NCI-H1436 (cell line): ENCODE results near the gene SMLR1.
"Not testable (repeated sequence)": the region's sequence is repeated elsewhere in the genome, so short reads cannot be mapped to it uniquely, and the experiment has no call there.

Experiments used
- DNase-seq: peaks from one replicate; lab custom pipeline; 2025; lab: John Stamatoyannopoulos, UW

SMLR1 gene

DNA sequence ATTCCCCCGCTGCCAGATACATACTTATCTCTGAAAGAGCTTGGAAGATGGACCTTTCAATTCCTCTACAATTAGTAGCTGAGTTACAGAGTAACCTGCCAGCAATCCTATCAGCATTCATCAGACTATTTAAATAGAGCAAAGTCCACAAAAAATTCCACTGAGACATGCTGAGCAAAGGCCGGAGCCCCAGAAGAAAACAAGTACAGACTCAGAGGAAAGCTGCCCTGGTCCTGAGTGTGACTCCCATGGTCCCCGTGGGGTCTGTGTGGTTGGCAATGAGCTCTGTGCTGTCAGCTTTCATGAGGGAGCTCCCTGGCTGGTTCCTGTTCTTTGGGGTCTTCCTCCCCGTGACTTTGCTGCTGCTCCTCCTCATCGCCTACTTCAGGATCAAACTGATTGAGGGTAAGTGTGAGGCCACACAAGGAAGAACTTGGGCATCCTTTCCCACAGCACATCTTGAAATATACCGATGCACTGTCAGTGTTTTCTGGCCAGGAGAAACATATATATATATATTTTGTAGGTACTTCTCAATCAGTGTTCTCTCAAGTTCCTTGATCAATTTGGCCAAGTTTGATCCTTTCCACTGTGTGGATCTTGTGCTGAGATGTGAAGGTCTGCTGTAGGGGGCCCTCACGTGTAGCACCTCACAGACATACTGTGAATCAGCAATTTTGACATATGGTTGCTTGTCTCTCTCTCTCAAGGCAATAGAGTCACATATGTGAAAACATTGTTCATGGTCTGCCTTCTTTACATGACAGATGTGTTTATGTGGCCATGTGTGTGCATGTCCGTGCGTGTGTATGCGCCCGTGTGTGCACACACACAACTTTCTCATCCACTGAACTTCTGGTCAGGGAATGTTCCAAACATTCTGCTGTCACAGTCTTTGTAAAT, at the start of gene SMLR1:
TSS of gene SMLR1 (plus strand) at position 160 of the 903 bp plus-strand sequence. CDS start at position 168, 8 bp downstream.
- no peak for DNase-seq

DNA sequence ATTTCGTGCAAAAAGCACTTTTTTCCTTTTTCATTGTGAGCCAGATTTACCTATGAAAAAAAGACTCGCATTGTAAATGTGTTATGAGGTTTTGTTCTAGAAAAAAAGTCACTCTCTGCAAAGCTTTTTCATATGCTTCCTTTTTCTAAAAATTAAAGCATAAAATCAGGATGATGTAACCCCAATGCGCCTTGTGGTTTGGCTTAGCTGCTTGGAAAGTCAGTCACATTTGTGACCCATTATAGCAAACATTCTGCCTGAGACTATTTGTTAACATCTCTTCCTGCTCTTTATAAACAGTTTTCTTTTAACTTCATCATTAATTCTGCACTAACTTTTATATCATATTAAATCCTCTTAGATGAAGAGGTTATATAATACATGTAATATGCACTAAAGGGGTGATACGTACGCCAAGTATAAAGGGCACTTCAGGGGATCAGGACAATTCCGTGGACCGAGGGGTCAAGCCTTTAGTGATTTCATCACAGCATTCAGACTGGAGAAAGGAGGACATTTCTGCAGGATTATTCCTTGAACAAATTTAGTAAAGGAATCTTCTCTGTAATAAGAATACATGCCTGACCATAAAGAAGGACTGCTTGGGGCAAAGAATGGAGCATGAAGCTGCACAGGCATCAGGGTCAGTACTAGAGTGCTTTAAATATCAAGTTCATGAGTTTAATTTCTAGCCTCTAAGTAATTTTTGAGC, 48.1 kb upstream of the SMLR1 start:
- no peak for DNase-seq

DNA sequence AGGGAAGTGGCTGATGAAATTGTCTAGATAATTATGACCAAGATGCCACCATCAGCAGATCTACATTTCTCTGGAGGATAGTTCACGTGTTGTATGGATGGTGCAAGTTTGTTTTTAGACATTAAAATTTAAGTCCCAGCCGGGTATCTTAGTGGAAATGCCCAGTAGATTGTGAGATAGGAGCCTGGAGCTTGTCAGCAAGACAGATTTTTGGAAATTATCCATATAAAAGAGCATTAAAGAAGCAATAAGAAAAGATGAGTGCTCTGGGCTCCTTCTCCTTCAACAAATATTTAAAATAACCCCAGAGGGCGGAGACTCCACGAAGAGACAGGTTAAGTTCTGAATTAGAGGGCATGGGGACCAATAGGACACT, 47.6 kb upstream of the SMLR1 start:
- DNase-seq: no peak

DNA sequence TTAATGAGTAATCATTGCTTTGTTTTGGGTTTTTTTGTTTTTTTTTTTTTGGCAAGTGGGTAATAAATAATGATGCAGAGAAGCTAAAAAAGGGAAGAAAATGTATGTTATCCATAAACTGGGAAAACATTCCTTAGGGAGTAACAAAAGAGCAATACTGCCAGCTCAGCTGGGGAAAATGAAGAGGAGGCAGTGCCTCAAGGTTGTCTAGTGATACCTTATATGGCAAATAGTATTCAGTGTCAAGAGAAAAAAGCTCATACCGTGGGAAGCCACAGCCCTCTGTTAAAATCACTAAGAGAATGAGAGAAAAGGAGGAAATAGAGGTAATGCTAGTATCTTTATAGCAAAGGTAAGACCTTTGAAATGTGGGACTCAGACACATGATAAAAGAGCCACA, 47.1 kb upstream of the SMLR1 start:
- DNase-seq: no peak

DNA sequence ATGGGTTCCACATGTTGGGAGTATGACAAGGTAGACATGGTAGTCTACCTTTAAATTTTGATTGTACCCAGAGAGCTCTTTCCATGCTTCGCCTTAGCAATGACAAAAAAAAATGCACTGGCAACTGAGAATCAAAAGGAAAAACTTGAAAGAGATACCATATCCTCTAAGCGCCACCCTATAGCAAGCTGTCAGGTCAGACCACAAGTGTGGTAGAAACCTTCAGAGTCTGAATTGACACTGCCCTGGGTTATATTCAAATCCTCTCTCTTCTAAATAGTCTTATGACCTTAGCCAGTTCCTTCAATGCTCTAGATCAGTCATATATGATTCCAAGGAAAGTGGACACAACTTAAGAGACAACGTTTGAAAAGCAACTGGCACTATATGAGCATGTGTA, 45.6 kb upstream of the SMLR1 start:
- no peak for DNase-seq

DNA sequence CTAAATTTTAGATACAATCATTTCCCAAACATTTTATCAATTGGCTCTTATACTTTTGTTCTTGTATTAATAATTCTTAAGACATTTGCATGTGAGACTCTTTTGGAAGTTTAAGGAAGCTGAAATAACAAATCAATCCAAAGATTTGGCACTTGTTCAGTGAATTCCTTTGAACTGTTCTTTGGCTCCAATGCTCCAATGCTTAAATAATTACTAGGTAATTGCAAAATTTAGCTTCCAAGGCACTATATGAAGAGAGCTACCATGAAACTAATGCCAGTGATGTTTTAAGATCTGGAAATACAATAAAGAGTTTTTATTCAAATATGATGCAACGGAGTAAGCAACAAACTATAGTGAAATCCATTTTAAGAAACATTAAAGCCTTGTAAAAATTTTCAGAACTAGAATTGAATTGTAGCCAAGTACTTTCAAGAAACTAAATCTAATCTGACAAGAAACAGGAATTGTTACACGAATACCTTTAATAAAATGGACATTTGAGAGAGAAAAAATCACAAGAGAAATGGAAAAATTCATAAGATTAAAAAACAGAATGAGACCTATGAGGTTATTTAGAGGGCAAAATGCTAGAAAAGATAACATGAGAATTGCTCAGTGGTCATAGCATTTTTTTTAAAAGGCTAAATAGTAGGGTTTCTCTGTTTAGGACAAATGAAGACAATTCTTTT, 43.6 kb upstream of the SMLR1 start:
- no peak for DNase-seq

DNA sequence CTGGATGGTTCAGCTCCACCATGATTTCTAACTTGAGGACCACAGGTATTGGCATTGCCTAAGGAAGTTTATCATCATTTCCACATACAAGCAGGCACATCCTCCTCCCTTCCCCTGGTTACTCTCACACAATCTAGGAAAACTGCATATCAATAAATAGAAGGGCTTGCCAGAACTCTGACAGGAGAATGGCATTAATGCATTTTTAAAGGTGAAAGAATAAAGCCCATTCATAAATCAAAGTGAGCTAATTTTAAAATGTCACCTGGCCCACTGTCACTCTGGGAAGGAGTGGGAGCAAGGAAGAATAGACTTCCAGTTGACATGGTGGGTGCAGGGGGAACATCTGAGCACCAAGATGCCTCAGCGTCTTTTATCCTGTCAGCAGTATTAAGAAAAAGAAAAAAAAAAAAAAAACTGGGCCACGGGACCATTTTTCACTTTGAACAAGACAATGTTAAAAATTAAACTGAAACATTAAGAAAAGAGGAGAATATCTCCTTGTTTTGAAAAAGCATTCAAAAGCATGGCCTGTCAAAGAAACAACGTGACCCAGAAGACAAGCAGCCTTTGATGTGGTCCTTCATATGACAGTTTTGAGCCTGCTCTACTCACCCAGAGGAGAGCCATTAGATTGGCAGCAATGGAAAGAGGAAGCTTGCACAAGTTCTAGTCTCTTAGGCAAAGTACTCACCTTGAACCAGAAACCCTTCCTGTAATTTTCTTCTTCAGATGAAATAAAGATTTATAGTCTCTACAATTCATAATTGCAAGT, 39.3 kb upstream of the SMLR1 start:
- DNase-seq: no peak

DNA sequence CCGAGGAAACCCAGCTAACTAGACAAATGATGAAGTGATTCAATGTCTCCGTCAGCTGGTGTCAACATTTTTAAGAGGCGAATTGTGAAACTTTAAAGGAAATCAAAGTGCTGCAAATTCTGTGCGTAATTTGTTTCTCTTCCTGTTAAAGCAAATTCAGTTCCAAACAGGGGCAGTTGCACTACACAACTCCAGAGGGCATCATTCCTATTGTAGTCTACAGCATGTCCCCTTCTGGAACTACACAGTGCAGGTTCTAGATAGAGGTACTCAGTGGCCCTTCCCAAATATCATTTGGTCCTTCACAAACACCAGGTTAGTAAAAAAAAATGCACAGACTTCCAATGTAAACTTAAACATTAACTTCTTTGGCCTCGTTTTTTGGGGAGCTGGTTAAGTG, 38.3 kb upstream of the SMLR1 start:
- DNase-seq: no peak

DNA sequence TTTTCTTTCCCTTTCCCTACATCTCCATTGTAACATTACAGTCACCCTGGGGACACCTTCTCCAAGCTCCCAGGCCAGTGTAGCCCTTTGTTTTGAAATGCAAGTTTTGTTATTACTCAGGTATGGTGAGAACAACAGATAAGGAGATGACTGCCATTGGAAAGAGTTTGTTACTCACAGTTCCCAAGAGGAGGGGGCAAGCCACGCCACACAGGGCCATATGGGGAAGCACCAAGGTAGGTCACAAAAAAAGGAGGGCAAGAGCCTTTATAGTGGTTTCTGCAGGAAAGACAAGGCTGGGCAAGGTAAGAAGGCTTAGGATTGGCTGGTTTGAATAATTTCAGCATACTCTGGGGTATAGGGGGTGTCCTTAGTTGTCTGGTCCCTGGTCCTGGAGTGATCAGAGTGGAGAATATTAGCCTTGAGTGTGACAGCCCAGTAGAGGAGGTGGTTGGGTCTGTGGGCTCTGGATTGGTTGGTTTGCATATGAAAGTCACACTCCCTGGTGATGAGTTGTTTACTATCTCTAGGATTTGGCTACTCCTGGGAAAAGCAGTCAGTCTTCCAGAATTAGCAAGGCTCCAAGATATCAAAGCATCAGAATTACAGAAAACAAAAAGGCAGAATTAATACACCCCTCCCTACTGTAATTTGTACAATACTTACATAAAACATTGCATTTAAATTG, 33.1 kb upstream of the SMLR1 start:
- no peak for DNase-seq

DNA sequence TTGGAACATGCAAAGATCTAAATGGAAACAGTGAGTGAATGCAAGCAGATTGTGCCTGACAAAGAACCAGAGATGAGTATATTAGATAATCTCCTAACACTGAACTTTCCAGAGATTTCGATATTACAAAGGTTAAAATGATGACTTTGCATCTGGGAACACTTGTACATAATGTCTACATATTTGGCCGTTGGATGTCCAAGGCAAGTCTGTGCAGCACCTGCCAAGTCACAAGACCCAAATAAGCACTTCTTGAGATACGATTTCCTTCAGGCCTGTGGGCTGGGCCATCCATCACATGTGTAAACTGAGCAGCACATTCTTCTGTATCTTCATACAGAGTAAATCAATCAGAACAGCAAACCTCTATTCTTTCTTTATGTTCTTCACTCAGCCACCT, 32.5 kb upstream of the SMLR1 start:
- no peak for DNase-seq

DNA sequence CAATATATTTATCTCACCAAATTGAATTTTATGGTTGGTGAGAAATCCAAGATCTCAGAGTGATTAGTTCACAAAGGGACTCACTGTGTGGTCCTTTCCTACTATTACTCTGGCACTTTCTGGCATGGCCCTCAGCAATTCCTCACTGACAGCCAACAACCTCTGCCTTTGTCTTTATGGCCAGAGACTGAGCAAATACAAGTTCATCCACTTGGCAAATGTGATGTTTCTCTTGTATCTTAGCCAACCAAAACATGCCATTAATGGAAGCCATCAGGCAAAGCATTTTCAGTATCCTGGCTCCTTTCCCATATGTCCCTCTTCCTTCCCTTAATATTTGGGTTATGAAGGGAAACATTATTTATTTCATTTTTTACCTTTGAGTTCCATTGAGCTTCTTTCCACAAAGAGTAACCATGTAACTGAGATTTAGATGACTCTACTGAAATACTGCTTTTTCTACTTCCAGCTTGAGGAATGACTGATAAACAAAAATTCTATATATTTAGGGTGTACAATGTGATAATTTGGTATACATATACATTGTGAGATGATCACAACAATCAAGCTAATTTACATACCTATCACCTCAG, 30.8 kb upstream of the SMLR1 start:
- no peak for DNase-seq

DNA sequence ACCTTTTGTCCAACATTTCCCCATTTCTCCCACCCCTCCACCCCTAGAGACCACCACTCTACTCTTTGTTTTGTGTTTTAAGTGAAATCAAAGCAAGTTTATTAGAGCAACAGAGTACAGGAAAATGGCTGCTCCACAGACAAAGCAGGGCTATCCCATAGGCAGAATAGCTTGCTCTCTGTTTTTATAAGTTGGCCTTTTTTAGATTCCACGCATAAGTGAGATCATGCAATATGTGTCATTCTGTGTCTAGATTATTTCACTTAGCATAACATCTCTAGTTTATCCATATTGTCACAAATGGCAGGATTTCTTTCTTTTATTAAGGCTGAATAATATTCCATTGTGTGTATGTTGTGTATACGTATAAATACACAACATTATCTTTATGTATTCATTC, 30.1 kb upstream of the SMLR1 start:
- DNase-seq: no peak

DNA sequence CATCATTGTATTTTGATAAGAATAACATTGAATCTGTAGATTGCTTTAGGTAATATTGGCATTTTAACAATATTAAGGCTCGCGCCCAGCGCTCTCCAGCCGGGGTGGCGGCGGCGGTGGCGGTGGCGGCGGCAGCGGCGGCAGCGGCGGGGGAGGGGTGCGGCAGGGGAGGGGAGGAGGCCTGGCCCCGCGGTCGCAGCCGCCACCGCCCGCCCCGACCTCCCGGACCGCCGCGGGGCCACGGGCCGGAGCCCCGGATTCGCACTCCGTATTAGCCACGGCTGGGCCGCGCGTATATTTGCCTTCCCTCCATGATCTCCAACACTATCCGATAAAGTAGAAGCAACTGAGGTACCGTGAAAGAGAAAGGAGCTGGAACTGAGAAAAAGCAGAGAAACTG, 25.8 kb upstream of the SMLR1 start:
- not testable (repeated sequence) for DNase-seq

DNA sequence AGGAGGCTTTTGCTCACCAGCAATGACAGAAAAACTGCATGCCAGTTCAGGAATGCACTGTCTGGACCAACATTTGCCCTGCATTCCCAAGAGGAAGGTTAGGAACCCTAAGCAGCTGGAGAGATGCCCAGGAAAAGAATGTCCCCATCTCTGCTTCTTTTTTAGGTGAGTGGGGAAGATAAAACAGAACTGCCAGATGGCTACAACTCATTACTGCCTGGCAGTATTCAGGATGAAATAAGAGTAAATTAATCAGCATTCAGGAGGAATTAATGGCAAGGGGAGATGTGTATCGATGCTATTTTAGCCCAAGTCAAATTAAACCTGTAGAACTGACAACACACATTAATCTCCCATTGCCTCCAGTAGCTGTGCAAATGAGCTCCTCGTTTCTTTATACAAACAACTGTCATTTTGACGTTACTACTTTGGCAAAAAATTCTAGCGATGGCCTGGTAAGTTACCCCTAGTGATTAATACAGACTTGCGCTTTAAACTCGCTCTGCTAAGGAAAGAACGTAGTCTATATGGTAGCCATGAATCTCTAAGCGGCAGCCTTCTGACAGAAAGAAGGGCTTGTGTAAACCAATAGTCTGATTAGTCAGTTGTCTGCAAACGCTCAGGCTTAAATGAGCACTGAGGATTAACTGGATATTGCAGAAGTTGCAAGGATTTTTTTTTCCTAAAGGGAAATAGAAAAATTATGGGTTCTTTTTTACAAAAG, 16.7 kb upstream of the SMLR1 start:
- no peak for DNase-seq

DNA sequence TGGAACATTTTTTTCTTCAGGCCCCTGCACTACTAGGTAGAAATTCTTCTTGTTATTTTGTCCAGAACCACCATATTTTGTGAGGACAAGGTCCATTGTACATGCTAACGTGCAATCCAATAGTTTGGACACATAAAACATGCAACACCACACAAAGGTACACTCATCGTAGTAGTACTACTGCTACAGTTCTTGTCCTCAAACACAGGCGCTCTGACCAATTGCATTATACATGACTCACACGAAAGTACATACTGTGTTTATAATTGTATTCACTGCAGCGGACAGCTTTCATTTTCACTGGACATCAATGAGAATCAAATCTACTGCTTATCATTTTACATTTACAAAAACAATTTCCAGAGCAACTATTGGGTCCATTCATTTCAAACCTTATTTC, 15.3 kb upstream of the SMLR1 start:
- no peak for DNase-seq

DNA sequence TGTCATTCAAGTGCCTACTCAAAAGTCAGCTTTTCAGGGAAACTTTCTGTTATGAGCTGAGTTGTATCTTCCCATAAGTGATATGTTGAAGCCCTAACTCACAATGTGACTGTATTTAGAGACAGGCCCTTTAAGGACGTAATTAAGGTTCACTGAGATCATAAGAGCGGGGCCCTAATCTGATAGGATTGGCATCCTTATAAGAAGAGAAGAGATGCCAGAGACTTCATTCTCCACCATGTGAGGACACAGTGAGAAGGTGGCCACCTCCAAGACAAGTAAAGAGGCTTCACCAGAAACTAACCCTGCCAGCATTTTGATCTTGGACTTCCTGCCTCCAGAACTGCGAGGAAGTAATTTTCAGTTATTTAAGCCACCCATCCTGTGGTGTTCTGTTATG, 12.7 kb upstream of the SMLR1 start:
- DNase-seq: no peak

DNA sequence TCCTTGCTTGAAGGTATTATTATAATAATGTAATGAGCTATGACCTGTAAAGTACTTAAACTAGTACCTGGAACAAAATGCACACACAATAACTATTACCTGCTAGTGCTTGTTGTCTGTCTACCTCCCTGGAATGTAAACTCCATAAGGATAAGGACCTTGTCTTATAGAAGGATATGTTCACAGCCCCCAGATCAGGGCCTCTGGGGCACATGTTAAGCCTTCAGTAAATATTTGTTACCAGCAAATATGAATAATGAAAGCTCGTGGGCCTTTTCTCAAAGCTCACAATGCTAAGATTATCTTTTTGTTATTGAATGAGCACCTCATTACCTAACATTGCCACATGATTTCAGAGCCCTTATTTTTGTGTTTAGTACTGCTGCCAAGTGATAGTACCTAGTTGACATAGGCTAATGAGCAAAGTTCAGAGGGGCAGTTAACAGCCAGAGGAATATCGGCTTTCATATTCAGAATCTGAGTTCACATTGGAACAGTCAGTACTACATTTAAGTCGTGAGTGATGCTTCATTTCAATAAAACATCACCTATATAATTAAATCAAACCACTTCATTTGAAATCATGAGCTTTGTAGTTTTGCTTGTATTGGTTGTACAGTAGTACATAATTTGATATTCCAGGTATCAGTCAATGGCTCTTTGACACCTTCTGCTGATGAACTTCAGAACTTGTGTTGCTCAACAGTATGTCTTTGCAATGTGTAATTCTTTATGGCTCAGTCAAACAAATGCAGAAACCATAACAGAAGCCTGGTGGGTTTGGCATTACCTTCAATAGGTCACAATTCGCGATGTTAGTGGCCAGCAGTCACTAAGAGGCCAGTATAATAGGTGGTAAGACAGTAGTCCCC, 11.8 kb upstream of the SMLR1 start:
- DNase-seq: no peak

DNA sequence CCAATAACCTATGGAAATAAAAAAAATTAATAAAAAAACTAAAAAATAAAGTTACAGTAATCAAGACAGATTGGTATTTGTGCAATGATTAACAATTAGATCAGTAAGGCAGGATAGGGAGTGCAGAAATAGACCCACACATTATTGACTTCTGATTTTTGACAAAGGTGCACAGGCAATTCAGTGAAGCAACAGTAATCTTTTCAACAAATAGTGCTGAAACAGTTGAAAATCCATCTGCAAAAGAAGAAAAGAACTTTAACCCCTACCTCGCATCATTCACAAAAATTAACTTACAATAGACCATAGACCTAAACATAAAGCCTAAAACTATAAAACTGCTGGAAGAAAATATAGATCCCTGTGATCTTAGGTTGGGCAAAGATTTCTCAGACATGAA, 4.5 kb upstream of the SMLR1 start:
- DNase-seq: no peak

DNA sequence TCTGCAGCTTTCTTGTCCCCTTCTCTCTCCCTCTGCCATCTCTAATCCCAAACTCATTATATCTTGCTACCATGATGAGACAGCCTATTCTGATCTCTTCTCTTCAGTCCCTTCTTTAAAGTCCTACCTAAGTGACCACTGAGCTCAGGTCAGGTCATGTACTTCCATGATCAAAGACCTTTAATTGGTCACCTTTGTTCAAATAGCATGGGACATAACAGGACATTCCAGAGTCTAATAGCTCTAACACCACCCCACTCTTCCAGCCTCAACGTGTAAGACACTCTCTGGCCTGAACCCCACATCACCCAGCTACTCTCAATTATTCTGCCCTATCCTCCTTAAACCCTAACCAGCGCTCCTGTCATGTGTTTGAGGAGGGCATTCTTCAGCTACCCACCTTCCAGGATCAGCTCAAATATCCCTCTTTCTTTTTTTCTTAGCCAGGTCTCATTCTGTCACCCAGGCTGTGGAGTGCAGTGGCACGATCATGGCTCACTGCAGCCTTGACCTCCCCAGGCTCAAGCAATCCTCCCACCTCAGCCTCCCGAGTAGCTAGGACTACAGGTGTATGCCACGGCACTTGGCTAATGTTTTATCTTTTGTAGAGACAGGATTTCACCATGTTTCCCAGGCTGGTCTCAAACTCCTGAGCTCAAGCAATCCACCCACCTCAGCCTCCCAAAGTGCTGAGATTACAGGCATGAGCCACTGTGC, 2.1 kb upstream of the SMLR1 start:
- no peak for DNase-seq
